GM10847 (cell line): ENCODE data around the gene REXO5.

Source experiments
- POLR2A ChIP-seq: IDR thresholded peaks from 2 replicates; pipeline ENCODE4 v1.6.1; 2011; ENCODE audit not compliant: insufficient read length; ENCODE audit errors: extremely low read depth

Gene REXO5, protein sequence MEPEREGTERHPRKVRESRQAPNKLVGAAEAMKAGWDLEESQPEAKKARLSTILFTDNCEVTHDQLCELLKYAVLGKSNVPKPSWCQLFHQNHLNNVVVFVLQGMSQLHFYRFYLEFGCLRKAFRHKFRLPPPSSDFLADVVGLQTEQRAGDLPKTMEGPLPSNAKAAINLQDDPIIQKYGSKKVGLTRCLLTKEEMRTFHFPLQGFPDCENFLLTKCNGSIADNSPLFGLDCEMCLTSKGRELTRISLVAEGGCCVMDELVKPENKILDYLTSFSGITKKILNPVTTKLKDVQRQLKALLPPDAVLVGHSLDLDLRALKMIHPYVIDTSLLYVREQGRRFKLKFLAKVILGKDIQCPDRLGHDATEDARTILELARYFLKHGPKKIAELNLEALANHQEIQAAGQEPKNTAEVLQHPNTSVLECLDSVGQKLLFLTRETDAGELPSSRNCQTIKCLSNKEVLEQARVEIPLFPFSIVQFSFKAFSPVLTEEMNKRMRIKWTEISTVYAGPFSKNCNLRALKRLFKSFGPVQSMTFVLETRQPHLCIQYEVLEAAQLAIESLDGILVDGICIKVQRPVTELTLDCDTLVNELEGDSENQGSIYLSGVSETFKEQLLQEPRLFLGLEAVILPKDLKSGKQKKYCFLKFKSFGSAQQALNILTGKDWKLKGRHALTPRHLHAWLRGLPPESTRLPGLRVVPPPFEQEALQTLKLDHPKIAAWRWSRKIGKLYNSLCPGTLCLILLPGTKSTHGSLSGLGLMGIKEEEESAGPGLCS

DNA sequence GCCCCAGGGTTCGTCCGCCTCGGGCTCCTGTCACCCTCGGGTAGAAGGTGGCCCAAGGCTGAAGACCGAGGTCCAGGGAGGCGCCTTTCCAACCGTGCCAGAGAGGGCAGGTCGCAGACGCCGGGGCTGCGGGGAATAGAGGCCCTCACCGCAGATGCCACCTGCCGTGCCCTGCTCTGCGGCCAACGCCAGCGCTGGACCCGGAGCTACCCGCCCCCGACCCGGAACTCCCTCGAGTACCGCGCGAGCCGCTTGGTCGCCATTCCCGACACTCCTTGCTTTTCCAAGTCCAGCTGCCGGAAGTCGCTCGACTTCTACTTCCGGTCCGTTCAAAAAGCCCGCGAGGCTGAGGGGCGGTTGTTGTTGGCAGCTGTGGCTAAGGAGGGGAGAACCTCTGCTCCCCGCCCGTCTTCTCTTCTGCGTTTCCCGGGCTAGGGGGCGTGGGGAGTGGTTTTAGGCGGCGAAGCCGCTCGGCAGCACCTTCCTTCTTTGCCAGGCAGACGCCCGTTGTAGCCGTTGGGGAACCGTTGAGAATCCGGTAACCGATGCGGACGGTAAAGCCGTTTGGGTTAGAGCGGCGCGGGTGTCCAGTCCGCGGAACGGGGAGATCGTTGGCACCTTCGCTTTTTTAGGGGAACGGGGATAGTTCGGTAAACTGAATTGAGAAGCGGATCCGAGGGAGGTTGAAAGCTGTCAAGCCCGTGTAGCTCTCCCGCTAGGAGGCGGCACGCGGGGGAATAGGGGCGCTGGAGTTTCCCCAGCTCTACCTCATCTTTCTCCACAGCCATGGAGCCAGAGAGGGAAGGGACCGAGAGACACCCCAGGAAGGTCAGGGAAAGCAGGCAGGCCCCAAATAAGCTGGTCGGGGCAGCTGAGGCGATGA, at the start of gene REXO5, which contains the start of gene ERI2:
TSS of gene REXO5 (plus strand) at position 360 of the 883 bp plus-strand sequence. CDS start at position 787, 427 bp downstream.
TSS of gene ERI2 (minus strand) at position 305 of the 883 bp plus-strand sequence. CDS start at position 263, 42 bp downstream.
- peak; percentile 71 for TF ChIP-seq POLR2A

- no peak for TF ChIP-seq POLR2A
Measured at GRCh38 chr16:20760346-20760745, 46.0 kb upstream of the REXO5 start.

DNA sequence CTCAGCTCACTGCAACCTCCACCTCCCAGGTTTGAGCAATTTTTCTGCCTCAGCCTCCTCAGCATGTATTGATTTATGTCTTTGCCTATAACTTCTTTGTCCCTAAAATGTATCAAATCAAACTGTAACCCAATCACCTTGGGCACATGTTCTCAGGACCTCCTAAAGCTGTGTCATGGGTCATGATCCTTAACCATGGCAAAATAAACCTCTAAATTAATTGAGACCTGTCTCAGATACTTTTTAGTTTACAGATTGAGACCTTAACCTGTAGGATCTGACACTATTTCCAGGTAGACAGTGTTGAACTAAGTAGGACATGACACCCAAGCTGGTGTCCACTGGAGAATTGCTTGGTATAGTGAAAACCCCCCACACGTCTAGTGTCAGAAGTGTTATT, 45.2 kb upstream of the REXO5 start:
- TF ChIP-seq POLR2A, result no peak

DNA sequence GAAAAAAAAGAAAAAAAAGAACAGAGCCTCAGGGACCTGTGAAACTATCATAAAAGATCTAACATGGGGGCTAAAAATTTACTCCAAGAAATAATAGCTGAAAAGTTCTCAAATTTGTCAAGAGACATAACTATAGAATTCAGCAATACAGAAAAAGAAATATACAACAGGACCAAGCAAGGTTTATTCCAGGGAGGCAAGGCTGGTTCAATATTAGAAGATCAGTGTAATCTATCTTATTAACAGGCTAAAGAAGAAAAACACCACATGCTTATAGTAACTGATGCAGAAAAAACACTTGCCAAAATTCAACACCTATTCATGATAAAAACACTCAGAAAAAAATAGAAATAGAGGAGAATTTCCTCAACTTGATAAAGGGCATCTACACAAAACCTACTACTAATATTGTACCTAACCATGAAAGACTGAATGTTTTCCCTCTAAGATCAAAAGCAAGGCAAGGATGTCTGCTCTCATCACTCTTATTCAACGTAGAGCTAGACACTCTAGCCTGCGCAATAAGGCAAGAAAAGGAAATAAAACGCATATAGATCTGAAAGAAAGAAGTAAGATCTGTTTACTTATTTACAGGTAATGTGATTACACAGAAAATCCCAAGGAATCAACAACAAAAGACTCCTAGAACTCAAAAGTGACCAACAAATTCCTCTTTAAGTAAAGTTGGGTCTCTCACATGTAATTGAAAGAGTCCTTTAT, 43.8 kb upstream of the REXO5 start:
- TF ChIP-seq POLR2A, result no peak

- peak; percentile 21 for TF ChIP-seq POLR2A
Measured at GRCh38 chr16:20763461-20764232, 42.7 kb upstream of the REXO5 start, which contains the start of gene ACSM3. TSS of gene ACSM3 (plus strand) at chr16:20764014. CDS start at chr16:20770035, 6,021 bp downstream.

GRCh38 chr16:20765732-20766131, 40.6 kb upstream of the REXO5 start:
- TF ChIP-seq POLR2A, result no peak

- no peak for TF ChIP-seq POLR2A
Measured at GRCh38 chr16:20766294-20766693, 40.0 kb upstream of the REXO5 start.

DNA sequence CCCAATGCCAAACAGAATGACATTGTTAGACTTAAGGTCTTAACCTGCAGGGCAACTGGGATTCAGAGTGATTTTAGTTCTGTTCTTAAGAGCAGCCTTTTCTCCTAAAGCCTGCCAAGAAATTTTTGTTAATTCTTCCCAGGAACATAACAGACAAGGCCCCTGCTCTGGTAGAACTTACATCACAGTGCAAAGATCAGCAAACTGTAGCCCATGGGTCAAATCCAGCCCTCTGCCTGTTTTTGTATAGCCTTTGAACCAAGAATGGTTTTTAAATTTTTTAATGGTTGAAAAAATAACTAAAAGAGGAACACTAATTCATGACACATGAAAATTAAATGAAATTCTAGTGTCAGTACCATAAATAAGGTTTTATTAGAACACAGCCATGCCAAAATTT, 38.8 kb upstream of the REXO5 start:
- TF ChIP-seq POLR2A, result no peak

- no peak for TF ChIP-seq POLR2A
Measured at GRCh38 chr16:20768121-20768520, 38.2 kb upstream of the REXO5 start.

DNA sequence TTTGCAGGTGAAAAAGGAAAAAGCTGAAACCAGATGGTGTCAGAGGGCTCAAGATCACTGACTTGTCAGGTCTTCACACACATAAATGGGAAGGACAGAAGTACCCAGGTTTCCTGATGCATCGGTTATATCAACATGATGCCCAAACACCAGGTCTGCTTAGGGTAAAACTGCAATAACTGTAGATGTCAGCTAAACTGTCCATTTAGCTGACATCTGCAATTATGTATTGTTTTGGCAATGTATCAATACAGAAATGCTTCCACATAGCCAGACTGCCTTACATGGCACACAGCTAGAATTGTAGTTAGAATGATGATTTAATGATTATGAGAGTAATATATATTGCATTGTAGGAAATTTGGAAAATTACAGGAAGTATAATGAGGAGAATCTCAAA, 37.5 kb upstream of the REXO5 start:
- no peak for TF ChIP-seq POLR2A

- TF ChIP-seq POLR2A, result no peak
Measured at GRCh38 chr16:20773679-20774078, 32.6 kb upstream of the REXO5 start.

- no peak for TF ChIP-seq POLR2A
Measured at GRCh38 chr16:20774703-20775362, 31.5 kb upstream of the REXO5 start.

GRCh38 chr16:20781697-20782096, 24.6 kb upstream of the REXO5 start:
- no peak for TF ChIP-seq POLR2A
